Smooth muscle cell of trachea (primary cell): ENCODE results near the gene GAGE12J. TPM values are rescaled to one million over a fixed set of nuclear protein-coding genes. Genes with fewer than 3 reads are reported as not detected.

Experiments used
- total RNA-seq: library from RNA; depleted of rRNA; stranded (reverse); fragments of >200 nt; gene quantifications from 2 replicates; pipeline ENCODE4 v1.2.1, GENCODE V29; 2014

GAGE12J gene, protein sequence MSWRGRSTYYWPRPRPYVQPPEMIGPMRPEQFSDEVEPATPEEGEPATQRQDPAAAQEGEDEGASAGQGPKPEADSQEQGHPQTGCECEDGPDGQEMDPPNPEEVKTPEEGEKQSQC
- not detected in 2 replicates for total RNA-seq

GRCh38 chrX:49321737-49322136 is at the start of gene GAGE12J:
GAGE12J (plus strand) TSS chrX:49322037; CDS start chrX:49323194, 1,157 bp downstream.

GRCh38 chrX:49303346-49303745 is 18.5 kb upstream of the GAGE12J start, which contains the start of gene GAGE10:
GAGE10 (plus strand) TSS chrX:49303646; CDS start chrX:49304860, 1,214 bp downstream.

DNA sequence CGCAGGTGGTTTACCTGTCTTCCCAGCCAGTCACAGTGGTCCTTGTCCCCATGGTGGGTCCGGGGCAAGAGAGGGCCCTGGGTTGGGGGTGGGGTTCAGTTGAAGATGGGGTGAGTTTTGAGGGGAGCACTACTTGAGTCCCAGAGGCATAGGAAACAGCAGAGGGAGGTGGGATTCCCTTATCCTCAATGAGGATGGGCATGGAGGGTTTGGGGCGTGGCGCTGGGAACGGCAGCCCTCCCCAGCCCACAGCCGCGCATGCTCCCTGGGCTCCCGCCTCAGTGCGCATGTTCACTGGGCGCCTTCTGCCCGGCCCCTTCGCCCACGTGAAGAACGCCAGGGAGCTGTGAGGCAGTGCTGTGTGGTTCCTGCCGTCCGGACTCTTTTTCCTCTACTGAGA is 9.4 kb downstream of the GAGE12J start, which contains the start of gene GAGE13:
TSS of gene GAGE13 (plus strand) at position 301 of the 400 bp plus-strand sequence. CDS start 1,156 bp downstream, outside the sequence.

Other genes starting within 250 kb of the GAGE12J start
- gene PRAF2, start 248.0 kb upstream of the GAGE12J start, total RNA-seq, result 14.6 and 15.3 TPM in 2 replicates
- gene WDR45, start 242.2 kb upstream of the GAGE12J start, total RNA-seq, result 54.3 and 58.6 TPM in 2 replicates
- 20.0 and 23.9 TPM in 2 replicates for gene GPKOW, start 198.3 kb upstream of the GAGE12J start, total RNA-seq
- 2.8 and 5.5 TPM in 2 replicates for gene MAGIX, start 159.3 kb upstream of the GAGE12J start, total RNA-seq
- 21.1 and 26.8 TPM in 2 replicates for gene PLP2, start 150.1 kb upstream of the GAGE12J start, total RNA-seq
- 7.1 and 10.4 TPM in 2 replicates for gene PRICKLE3, start 135.7 kb upstream of the GAGE12J start, total RNA-seq
- 0.50 and 0.87 TPM in 2 replicates for gene SYP, start 121.8 kb upstream of the GAGE12J start, total RNA-seq
- gene CACNA1F, start 88.7 kb upstream of the GAGE12J start, total RNA-seq, result under 0.01 TPM in 2 replicates
- gene CCDC22, start 86.6 kb upstream of the GAGE12J start, total RNA-seq, result 13.2 and 15.0 TPM in 2 replicates
- not detected in 2 replicates for gene FOXP3, start 57.3 kb upstream of the GAGE12J start, total RNA-seq
- gene PPP1R3F, start 52.2 kb upstream of the GAGE12J start, total RNA-seq, result 2.8 and 14.9 TPM in 2 replicates
- not detected in 2 replicates for gene GAGE10, start 18.4 kb upstream of the GAGE12J start, total RNA-seq
- not detected in 2 replicates for gene GAGE13, start 9.5 kb downstream of the GAGE12J start, total RNA-seq
- not detected in 2 replicates for gene GAGE12C, start 210.1 kb downstream of the GAGE12J start, total RNA-seq
- not detected in 2 replicates for gene GAGE12D, start 219.7 kb downstream of the GAGE12J start, total RNA-seq
- not detected in 2 replicates for gene GAGE12E, start 229.3 kb downstream of the GAGE12J start, total RNA-seq
- gene GAGE12F, start 238.8 kb downstream of the GAGE12J start, total RNA-seq, result not detected in 2 replicates
- gene GAGE12G, start 248.4 kb downstream of the GAGE12J start, total RNA-seq, result not detected in 2 replicates